HUES6 (cell line): ENCODE measurements around the gene DACT3.

Source experiments
- H3K27ac ChIP-seq: 2 replicates; pipeline ENCODE4 v1.7.0; 2013; ENCODE audit warnings: low read depth, mild to moderate bottlenecking, low read length, inconsistent platforms
- H3K27me3 ChIP-seq: 2 replicates; pipeline ENCODE4 v1.6.1; 2013; ENCODE audit warnings: low read length; ENCODE audit not compliant: control insufficient read depth, insufficient read depth
- H3K36me3 ChIP-seq: 2 replicates; pipeline ENCODE4 v1.6.1; 2013; ENCODE audit warnings: low read length; ENCODE audit not compliant: control insufficient read depth, insufficient read depth
- H3K4me1 ChIP-seq: 2 replicates; pipeline ENCODE4 v1.6.1; 2013; ENCODE audit warnings: low read length; ENCODE audit not compliant: control insufficient read depth, insufficient read depth
- H3K4me3 ChIP-seq: 2 replicates; pipeline ENCODE4 v1.5.1; 2013; ENCODE audit warnings: low read depth, low read length
- H3K9ac ChIP-seq: one replicate; pipeline ENCODE4 v1.6.1; 2013; ENCODE audit warnings: mild to moderate bottlenecking, low read length
- H3K9me3 ChIP-seq: 2 replicates; pipeline ENCODE4 v1.6.1; 2013; ENCODE audit warnings: low read depth, low read length; ENCODE audit not compliant: control insufficient read depth, insufficient read depth

Gene DACT3

GRCh38 chr19:46692918-46693722, 32.1 kb upstream of the DACT3 start:
- H3K9me3 ChIP-seq: no peaks in the 10 kb centered on the region
- no peak overlapping the region for H3K27ac ChIP-seq
- H3K4me3 ChIP-seq: no peak overlapping the region
- peaks cover 81% of the 10 kb centered on the region for H3K36me3 ChIP-seq
- H3K9ac ChIP-seq: no peak overlapping the region
- H3K27me3 ChIP-seq: no peaks in the 10 kb centered on the region
- H3K4me1 ChIP-seq: peaks cover 5% of the 10 kb centered on the region

GRCh38 chr19:46691948-46692347, 31.0 kb upstream of the DACT3 start:
- Histone ChIP-seq H3K36me3 (peaks cover 93% of the 10 kb centered on the region), H3K4me1 (peaks cover 4% of the 10 kb centered on the region), H3K9me3 (no peaks in the 10 kb centered on the region), H3K4me3 (no peak overlapping the region), H3K27me3 (no peaks in the 10 kb centered on the region), H3K9ac (no peak overlapping the region), H3K27ac (no peak overlapping the region)

DNA sequence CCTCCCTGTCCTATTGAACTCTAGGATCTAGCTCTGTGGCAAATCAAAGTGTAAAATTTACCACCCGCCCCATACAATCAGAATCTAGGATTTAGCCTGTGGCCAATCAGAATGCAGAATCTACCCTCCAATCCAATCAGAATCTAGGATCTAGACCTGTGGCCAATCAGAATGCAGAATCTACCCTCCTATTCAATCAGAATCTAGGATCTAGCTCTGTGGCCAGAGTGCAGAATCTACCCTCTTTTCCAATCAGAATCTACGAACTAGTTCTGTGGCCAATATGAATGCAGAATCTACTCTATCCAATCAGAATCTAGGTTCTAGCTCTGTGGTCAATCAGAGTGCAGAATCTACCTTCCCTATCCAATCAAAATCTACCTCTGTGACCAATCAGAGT, 30.1 kb upstream of the DACT3 start:
- Histone ChIP-seq H3K27ac (no peak overlapping the region), H3K9me3 (no peaks in the 10 kb centered on the region), H3K9ac (no peak overlapping the region), H3K27me3 (no peaks in the 10 kb centered on the region), H3K4me1 (no peaks in the 10 kb centered on the region; the same call in 1 of the 2 replicates), H3K36me3 (peaks cover 89% of the 10 kb centered on the region), H3K4me3 (no peak overlapping the region)

DNA sequence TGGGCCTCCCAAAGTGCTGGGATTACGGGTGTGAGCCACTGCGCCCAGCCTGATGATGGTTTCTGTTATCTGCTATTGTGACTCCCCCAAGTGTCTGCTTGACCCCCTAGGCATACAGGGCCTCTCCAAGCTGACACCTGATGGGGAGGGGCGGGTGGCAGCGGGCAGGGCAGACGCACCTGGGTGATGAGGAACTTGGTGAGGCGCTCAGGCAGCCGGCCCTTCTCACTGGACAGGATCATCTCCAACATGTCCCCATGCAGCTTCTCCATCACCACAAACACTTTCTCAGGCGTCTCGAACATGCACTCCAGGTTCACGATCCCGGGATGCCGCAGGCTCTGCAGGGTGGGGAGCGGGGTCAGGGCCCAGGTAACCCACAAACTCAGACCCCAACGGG, 28.4 kb upstream of the DACT3 start:
- Histone ChIP-seq H3K9ac (no peak overlapping the region), H3K36me3 (peaks cover 87% of the 10 kb centered on the region), H3K9me3 (no peaks in the 10 kb centered on the region), H3K4me1 (no peaks in the 10 kb centered on the region), H3K27ac (no peak overlapping the region), H3K4me3 (no peak overlapping the region), H3K27me3 (no peaks in the 10 kb centered on the region)

DNA sequence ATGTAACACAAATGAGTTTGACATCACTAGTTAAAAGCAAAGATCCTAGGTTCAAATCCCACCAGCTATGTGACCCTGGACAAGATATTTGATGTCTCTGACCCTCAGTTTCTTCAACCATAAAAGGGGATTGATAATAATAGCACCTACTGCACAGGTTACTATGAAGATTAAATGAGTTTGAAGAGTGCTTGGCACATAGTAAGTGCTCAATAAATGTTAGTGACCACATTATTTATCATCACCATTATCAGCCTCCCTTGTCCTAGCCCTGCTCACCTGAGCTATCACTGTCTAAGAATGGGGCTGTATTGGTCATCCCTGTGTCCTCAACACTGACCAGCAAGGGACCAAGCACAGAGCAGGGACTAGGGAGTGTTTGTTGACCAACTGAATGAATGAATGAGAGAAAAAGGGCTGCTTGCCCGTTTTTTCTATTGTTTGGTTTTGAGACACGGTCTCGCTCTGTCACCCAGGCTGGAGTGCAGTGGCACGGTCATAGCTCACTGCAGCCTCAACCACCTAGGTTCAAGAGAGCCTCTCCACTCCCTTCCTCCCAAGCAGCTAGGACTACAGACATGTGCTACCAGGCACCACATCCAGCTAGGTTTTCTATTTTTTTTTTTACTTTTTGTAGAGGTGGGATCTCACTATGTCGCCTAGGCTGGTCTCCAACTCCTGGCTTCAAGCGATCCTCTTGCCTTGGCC, 26.6 kb upstream of the DACT3 start:
- Histone ChIP-seq H3K27ac (no peak overlapping the region), H3K9ac (no peak overlapping the region), H3K9me3 (no peaks in the 10 kb centered on the region), H3K4me1 (no peaks in the 10 kb centered on the region), H3K27me3 (no peaks in the 10 kb centered on the region), H3K4me3 (no peak overlapping the region), H3K36me3 (peaks cover 85% of the 10 kb centered on the region)

GRCh38 chr19:46685189-46685588, 24.2 kb upstream of the DACT3 start:
- Histone ChIP-seq H3K27me3 (no peaks in the 10 kb centered on the region), H3K9me3 (no peaks in the 10 kb centered on the region), H3K9ac (no peak overlapping the region), H3K36me3 (peaks cover 73% of the 10 kb centered on the region), H3K4me3 (no peak overlapping the region), H3K27ac (no peak overlapping the region), H3K4me1 (no peaks in the 10 kb centered on the region)

GRCh38 chr19:46678110-46678732, 17.2 kb upstream of the DACT3 start:
- Histone ChIP-seq H3K9me3 (no peaks in the 10 kb centered on the region), H3K9ac (no peak overlapping the region), H3K4me3 (no peak overlapping the region), H3K27ac (no peak overlapping the region), H3K36me3 (peaks cover 69% of the 10 kb centered on the region), H3K27me3 (no peaks in the 10 kb centered on the region), H3K4me1 (peaks cover 7% of the 10 kb centered on the region)

- peaks cover 7% of the 10 kb centered on the region for H3K4me1 ChIP-seq
- peaks cover 51% of the 10 kb centered on the region for H3K36me3 ChIP-seq
- H3K9ac ChIP-seq: no peak overlapping the region
- H3K4me3 ChIP-seq: no peak overlapping the region
- no peaks in the 10 kb centered on the region for H3K27me3 ChIP-seq
- no peak overlapping the region for H3K27ac ChIP-seq
- H3K9me3 ChIP-seq: no peaks in the 10 kb centered on the region
Observed at GRCh38 chr19:46674416-46675178, 13.6 kb upstream of the DACT3 start.

DNA sequence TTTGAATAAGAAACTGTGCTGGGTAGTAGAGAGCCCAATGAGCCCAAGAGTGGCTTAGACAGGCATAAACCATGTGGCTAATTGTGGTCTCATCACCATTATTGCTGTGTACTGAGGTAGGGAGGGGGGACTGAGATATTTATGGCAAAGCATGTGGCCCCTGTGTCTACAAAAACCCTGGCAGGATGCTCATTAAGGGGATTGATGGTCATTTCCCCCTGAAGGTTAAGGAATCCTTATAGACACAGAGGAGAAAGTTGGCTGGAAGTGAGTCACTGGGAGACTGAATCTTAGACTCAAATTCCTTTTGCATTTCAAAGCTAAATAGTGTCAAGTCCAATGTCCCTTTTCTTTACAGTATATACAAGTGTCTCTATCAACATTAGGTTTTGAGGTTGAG, 9.8 kb upstream of the DACT3 start:
- Histone ChIP-seq H3K4me3 (no peak overlapping the region), H3K27ac (no peak overlapping the region), H3K4me1 (no peaks in the 10 kb centered on the region), H3K9ac (no peak overlapping the region), H3K27me3 (no peaks in the 10 kb centered on the region), H3K36me3 (peaks cover 23% of the 10 kb centered on the region), H3K9me3 (no peaks in the 10 kb centered on the region)

GRCh38 chr19:46668662-46669061, 7.7 kb upstream of the DACT3 start:
- Histone ChIP-seq H3K27me3 (no peaks in the 10 kb centered on the region), H3K9me3 (no peaks in the 10 kb centered on the region), H3K4me3 (no peak overlapping the region), H3K27ac (no peak overlapping the region), H3K9ac (no peak overlapping the region), H3K4me1 (no peaks in the 10 kb centered on the region), H3K36me3 (peaks cover 8% of the 10 kb centered on the region)
